Stimulated activated CD4-positive, alpha-beta T cell treated with anti-CD3 and anti-CD28 coated beads, Interleukin-15, amount 100 ng/mL, for 24 hours (primary cell): Measurements from ENCODE around the gene TBC1D16.
"Not testable (repeated sequence)": the region's sequence is repeated elsewhere in the genome, so short reads cannot be mapped to it uniquely, and the experiment has no call there.

Experiments used
- DNase-seq: peaks from one replicate; pipeline ENCODE4 v3.0.0-alpha.2; 2020

Gene TBC1D16

DNA sequence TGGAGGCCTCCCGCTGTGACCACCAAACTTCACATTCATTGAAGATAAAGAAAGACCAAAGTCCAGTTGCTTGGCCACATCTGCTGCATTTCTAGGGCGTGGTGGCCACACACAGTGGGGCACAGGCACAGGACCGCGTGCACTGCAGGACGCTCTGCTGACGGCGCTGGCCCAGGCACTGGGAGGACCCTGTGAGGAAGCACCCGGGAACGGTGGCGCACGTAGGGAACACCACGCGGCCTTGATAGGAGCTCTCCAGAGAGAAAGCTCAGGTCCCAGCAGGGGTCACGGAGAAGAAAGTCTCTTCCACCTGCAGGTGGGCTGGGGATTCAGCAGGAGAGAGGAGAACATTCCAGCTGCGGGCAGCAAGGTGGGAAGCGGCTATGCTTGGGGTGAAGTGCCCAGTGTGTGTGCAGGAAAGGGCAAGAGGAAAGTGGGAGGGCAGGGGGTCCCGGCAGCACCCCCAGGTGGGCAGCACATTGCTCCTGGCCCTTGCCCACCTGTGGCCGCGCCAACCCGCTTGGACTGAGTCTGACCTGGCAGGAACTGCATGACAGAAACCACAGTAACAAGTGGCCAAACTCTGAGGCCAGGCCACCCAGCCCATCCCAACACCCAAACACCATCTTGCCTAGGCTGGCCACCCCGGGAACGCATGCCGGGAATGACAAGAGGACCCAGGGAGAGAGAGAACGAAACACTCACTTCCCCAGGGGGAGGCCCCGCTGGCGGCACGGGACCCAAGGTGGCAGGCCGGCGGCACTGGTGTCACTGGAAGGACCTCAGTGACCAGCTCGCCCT lies 32.8 kb downstream of the TBC1D16 start:
- no peak for DNase-seq

DNA sequence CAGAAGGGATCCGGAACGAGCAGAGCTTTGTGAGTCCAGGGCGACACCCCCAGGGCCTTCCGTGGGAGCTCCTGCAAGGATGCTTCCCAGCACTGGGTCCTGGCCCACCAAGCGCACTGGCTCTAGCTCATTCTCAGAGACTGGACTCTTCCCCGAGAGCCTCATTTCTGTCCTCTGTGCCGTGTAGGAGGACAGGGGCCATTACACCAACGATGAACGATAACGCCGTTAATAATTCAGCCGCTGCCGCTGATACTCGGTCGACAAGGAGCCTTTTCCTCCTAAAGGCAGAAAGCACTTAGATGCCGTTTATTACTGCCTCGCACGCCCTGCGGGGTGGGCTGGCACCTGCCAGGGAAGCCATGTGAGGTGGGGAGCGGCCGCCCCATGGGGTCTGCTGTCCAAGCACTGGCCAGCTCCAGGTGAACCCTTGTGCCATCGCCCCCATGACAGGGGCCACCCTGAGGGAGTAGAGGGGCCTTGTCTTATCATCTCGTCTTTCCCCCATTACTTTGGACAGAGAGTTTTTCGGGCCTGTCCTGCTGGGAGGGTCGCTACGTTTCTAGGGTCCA lies 33.5 kb downstream of the TBC1D16 start:
- no peak for DNase-seq

DNA sequence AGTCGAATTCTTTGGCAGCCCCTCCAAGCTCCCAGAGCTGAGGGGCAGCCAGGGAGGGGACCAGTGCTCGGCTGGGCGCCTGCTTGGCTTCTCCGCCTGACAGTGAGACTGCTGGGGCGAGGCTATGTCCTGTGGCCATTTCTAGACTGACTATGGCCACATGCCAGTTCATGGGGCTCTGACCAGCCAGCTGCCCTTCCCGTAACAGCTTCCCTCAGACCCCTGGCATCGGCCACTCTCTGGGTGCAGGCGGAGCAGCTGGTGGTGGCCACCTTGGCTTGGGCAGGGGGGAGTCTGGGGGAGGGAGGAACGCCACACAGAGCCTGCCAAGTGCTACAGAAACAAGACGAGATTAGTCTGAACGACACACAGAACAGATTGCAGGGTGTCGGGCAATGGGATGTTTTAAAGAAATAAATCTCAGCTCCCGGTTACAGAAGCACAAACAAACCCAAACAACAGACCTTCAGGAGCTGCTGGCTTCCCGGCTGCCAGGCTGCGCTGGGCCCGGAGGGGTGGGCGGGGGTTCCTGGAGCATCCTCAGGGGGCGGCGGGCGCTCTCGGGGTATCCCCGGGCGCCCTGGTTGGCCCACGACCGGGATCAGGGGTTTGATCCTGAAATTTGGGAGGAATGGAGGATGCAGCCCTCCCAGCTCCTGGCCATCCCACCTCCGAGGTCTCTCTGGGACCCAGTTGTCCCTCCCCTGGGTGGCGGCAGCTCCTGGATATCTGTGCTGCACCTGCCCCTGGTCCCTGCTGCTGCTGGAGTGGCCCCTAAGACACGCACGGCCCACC lies 34.5 kb downstream of the TBC1D16 start:
- DNase-seq: no peak

DNA sequence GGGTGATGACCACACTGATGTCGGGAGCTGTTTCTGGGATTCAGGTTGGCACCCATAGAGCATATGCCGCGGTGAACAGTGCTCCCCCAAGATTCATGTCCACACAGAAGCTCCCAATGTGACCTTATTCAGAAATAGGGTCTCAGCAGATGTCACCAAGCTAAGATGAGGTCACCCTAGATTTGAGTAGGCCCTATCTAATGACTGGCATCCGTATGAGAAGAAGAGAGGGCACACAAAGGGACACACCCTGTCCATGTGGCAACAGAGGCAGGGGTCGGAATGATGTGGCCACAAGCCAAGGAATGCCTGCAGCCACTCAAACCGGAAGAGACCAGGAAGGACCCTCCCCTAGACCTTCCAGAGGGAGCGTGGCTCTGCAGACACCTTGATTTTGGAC lies 35.5 kb downstream of the TBC1D16 start:
- DNase-seq: no peak

DNA sequence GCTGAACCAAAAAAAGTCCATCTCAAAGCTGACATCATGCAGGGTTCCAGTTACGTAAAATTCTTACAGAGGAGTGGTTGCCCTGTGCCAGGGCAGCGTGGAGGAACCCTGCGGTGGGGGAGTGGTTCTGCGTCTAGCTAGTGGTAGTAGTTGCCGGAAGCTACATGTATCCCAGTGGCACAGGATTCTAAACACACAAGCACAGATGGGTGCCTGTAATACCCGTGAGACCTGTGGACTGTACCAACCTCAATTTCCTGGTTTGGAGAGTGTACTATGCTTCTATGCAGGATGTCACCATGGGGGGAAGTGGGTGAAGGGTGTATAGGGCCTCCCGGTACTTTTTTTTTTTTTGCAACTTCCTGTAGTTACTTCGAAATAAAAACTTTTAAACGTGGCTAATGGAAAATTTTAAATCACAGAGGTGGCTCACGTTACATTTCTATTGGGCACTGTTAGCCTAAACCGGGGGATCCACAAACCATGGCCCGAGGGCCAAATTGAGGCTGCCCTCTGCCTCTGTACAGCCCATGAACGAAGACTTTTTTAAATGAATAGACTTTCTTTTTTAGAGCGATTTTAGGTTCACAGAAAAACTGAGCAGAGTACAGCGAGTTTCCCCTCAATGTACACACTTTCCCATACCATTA lies 38.5 kb downstream of the TBC1D16 start:
- DNase-seq: peak; percentile 76

DNA sequence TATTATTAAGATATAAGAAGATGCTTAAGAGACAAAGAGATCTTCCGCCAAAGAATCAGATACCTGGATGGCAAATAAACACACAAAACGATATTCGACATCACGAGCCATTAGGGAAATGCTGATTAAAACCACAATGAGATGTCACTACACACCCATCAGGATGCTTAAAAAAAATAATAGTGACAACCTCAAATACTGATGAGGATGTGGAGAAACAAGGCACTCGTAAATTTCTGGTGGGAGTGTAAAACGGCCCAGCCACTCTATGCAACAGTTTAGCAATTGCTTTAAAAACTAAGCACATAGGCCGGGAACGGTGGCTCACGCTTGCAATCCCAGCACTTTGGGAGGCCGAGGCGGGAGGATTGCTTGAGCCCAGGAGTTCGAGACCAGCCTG lies 39.4 kb downstream of the TBC1D16 start:
- no peak for DNase-seq

GRCh38 chr17:79995696-79996095 lies 40.0 kb downstream of the TBC1D16 start:
- no peak for DNase-seq

DNA sequence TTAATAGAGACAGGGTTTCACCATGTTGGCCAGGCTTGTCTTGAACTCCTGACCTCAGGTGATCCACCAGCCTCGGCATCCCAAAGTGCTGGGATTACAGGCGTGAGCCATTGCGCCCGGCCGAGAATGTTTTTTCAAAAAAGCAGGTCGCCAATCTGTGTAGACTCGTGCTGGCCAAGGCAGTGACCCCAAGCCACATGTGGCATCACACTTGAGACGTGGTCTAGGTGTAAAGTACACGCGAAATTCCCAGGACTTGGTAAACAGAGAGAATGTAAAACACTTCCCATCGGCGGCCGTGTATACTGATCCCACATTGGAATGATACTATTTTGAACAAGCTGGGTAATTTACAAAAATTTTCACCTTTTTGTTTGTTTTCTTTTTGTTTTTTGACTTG lies 41.1 kb downstream of the TBC1D16 start:
- DNase-seq: no peak

- not testable (repeated sequence) for DNase-seq
Measured at GRCh38 chr17:79994228-79994569, 41.5 kb downstream of the TBC1D16 start.

DNA sequence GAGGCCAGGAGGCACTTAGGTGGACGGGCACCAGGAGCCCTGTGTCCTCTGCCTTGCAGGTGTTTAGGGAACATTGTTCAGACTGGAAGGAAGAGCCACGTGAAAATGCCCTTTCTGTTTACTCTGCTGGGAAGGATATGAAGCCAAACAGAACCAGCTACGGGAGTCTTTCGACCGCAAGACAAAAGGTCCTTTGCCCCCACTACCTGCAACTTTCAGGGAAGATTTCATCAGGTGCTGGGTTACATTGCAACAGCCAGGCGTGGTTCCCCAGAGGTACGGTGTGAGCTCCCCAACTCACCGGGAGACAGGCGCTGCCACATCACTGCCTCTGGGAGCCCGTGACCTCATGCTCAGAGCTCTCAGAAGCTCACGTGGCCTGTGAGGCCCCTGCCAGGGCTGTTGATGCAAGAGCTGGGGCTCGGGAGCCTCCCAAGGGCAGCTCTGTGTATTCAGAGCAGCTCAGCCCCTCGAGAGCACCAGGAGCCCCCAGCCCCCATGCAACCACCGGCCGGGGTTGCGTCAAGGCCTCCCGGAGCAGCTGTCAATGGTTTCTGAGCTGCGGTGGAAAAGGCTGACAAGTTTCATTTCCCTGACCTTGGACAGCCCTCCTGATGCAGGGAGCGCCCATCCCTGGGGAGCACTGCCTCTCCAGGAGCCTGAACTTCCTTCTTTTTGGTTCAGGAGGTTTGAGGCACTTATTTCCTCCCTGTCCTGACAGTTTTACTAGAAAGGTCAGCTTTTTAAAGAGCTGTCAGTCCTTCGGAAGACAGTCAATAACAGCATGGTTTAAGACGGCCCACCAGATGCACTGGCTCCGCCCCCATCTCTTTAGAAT lies 42.1 kb downstream of the TBC1D16 start:
- DNase-seq: peak; percentile 76

GRCh38 chr17:79992649-79993389 lies 42.9 kb downstream of the TBC1D16 start:
- DNase-seq: no peak

DNA sequence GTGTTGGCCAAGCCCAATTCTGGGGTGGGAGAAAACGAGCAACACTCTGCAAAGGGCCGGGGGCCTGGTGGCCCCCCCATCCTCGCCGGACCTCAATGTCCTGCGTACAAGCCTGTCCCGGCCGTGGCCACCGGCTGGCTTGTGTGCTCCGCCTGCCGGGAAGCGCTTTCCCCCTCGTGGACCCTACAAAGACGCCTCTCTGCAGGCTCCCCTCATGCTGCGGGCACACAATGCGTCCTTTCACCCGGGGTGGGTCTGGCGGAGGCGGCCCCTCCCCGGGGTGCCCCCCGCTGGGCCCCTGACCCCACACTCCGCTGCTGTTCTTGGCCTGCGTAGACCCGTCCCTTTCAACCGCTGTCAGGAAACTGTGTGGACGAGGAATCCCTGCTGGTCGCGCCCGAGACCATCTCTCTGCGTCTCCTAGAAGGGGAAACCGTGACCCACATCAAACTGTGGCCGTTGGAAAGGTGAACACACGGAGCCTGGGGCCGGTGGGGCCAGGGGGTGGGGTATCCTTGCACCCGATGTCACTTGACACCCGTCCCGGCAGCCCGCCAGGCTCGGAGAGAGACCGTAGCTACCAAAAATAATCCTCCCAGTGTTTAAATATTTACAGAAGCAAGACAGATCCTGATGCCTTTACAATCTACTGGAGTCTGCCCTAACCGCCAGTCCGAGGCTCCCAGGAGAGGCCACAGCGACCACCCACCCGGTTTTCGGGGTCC lies 43.6 kb downstream of the TBC1D16 start:
- no peak for DNase-seq

DNA sequence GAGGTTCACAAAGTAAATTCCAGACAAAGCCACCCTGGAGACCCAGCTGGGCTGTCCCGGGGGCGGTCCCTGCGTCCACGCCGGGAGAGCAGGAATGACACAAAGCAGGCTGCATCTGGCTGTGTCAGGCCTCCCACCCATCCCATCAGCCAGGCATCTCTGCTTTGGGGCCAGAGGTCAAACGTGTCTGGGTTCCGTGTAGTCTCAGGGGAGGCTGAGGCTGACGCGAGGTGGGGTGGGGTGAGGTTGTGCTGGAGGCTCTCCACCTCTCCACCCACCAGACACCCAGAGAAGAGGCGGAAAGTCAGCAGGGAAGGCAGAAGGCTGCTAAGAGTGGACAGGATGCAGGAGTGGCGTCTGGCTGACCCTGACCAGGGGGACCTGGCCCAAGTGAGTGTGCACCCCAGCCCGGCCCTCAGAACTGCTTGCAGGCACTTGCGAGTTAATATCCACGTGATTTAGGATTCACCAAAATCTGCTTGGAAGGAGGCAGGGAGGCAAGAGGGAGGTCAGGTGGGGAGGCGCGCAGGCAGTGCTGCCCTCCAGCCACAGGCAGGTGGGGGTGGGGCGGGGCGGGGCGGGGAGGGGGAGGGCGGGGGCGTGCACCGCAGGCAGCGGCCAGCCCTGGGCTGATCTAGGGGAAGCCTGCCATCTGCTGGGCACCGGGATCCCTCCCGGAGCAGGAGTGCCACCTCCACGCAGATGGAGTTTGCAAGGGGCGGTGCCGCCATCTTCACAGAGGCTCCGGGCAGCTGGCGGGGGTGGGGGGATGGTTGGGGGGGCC lies 44.3 kb downstream of the TBC1D16 start:
- DNase-seq: peak; percentile 90

GRCh38 chr17:79990704-79991103 lies 45.0 kb downstream of the TBC1D16 start:
- DNase-seq: no peak

DNA sequence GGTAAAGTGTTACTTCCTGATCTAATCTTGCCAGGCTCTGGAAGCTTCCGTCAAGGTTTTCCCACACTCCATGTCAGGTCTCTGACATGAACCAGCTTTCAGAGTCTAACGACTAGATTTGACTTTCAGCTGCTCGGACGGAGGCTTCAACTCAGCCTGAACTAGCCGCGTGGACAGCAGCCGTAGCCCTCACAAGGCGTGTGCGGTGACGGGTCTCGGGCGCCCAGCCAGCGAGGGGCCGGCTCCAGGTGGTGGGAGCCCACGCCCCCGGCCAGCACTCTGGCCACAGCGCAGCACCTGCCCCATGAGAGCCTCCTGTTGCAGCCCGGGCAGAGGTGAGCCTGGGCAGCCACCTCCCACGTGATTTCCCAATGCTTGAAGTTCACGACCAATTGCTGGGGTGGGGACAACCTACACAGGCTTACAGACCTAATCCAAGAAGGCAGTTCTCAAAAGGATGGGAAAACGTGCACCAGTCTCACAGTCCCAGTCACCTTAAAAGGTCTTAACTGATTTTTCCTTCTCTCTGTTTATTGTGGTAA lies 45.5 kb downstream of the TBC1D16 start:
- no peak for DNase-seq

GRCh38 chr17:79989106-79989835 lies 46.4 kb downstream of the TBC1D16 start:
- no peak for DNase-seq

DNA sequence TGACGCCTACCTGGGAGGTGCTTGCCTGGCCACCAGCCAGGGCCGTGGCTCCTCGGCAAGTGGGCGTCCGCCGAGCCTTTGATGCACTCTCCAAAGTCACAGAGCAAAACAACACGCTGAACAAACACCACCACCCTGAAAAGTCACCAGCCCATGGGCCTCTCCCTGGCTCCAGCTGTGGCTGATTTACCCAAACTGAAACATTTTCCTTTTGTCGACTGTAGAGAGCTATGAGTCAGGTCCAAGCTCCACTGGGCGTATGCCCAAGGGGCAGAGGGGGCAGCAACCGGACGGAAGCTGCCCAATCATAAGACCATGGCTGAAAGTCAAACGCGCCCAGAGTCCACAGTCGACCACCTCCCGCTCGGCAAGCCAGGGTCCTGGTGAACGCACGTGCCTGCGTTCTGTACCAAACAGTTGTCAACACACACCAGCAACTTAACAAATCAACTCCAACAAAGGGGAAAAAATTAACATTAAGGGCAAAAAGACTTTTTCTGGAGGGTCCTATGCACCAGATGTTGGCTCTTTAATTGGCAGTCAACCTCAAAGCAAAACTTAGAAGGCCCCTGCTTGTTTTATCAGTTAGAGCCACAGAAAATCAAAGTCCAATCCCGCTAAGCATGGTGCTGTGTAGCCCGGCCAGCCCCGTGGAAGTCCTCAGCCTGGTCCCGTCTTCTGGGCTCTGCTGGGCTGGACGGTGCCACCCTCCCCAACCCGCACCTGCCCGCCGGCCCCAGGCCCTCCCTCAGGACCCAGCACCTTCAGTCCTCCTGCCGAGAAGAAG lies 47.3 kb downstream of the TBC1D16 start:
- no peak for DNase-seq

DNA sequence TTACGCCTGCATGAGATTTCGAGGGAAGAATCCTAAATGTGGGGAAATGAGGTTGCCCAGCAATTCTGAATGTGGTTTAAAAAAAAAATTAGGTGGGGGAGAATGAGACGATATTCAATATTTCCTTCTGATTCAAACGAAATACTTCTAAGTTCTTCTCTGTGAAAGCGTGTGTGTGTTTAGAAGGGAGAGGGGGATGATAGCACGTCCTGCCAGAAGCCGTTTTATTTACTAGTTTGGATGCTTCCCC lies 47.8 kb downstream of the TBC1D16 start:
- no peak for DNase-seq
